ENCODE measurements around the gene SBK1.

DNA sequence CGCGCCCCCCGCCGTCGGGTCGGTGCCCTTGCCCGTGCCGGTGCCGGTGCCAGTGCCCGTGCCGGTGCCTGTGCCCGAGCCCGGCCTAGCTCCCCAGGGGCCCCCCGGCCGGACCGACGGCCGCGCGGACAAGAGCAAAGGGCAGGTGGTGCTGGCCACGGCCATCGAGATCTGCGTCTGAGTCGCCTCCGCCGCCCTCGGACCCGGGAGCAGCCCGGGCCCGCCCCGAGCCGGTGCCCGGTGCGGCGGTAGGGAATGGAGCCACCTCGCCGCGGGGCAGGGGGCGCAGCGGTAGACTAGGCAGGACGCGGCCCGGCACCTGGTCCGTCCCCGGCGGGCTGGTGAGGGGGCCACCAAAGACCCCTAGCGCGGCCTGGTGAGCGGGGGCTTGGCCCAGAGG is 28.4 kb downstream of the SBK1 start:
- TF ChIP-seq CTCF (IDR thresholded peaks at IDR 0.05) (no peak), EZH2phosphoT487 (IDR thresholded peaks at IDR 0.05) (no peak)

Data from neural progenitor cell (in vitro differentiated cells).